Dermis microvascular lymphatic vessel endothelial cell (primary cell): Measurements from ENCODE around the gene TOM1L2. TPM values are rescaled to one million over a fixed set of nuclear protein-coding genes. Genes with fewer than 3 reads are reported as not detected.
A peak's percentile ranks its signal among the peaks of the same experiment; 100 is the strongest.
"Not testable (repeated sequence)": the region's sequence is repeated elsewhere in the genome, so short reads cannot be mapped to it uniquely, and the experiment has no call there.

Experiments used
- DNase-seq, 2 donors: peaks; one replicate each; pipeline versions ENCODE4 v3.0.0 to v3.0.0-alpha.2; 2010; ENCODE audit warnings: low read depth in 2 of 2
- total RNA-seq: library from RNA; depleted of rRNA; stranded (reverse); fragments of >200 nt; gene quantifications from 2 replicates; pipeline ENCODE4 v1.2.1, GENCODE V29; 2014

TOM1L2 gene
- total RNA-seq, 1 donor from 2014 or later, result 11.2 TPM

GRCh38 chr17:17971431-17972125 lies 622 bp downstream of the TOM1L2 start:
- peak in 1 of 2 donors; percentile 20 for DNase-seq

DNA sequence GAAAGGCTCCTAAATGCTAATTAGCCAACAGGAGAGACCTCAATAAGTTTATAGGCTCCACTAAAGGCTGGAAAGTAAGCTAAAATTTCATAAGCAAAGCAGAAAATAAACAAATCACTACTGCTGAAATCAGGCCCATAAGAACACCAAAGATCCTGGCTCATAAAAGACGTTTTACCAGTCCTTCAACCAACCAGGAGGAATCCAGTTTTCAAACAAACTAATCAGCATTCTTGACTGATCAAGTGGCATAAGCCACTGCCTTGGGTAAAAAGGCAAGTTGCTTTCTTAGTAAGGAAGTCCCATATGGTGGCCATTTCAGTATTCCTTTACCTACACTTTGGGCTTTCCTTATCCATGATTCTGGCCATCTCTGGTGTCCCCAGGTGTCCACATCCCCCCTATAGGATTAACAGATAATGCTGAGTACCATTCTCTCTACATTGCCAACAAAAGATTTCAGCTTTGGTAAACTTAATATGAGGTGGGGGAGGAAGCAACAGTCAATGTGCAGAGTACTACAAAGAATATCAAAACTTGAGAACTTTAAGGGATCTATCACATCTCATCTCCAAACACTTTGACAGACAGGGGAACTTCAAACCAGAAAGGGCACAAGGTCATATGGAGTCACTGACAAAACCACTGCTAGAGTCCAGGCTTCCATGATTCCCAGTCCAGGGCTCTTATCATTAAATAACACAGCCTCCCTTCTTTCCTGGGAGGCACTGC lies 1.3 kb downstream of the TOM1L2 start:
- no peak for DNase-seq

GRCh38 chr17:17966399-17966798 lies 5.8 kb downstream of the TOM1L2 start:
- DNase-seq, result no peak

GRCh38 chr17:17965152-17965721 lies 7.0 kb downstream of the TOM1L2 start:
- no peak for DNase-seq

DNA sequence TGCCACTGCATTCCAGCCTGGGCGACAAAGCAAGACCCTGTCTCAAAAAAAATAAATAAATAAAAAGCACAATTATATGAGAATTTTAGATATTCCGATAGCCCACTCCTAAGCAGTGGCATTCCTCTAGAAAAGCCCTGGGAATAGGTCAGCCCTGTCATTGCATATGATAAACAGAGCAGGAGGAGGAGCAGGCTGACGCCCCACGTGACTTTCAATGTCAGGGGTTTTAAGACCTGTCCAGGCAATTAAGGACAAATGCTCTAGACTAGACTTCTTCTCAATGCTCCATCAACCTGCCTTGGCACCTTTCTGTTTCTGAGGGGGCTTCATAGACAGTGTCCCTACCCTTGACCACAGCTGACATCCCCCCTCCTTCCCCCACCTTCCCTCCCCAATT lies 7.5 kb downstream of the TOM1L2 start:
- DNase-seq, result no peak

GRCh38 chr17:17963694-17964436 lies 8.3 kb downstream of the TOM1L2 start:
- DNase-seq, result no peak

GRCh38 chr17:17963066-17963465 lies 9.1 kb downstream of the TOM1L2 start:
- DNase-seq, result no peak

DNA sequence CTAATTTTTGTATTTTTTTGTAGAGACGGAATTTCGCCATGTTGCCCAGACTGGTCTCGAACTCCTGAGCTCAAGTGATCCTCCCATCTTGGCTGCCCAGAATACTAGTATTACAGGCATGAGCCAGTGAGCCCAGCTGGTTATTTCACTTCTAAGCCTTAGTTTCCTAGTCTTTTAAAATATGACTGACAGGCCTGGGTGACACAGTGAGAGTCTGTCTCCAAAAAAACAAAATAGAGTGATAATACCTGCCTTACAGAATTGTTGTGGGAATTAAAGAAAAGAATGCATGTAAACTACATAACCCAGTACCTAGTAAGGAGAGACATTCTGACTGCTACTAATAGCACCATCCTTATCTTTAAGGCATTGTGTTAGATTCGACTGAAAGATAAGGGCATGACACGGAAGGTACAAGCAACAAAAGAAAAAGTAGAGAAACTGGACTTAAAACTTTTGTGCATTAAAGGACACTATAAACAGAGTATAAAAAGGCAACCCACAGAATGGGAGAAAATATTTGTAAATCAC lies 11.6 kb downstream of the TOM1L2 start:
- no peak for DNase-seq

GRCh38 chr17:17959520-17960361 lies 12.5 kb downstream of the TOM1L2 start:
- no peak for DNase-seq

GRCh38 chr17:17958982-17959381 lies 13.2 kb downstream of the TOM1L2 start:
- peak in 1 of 2 donors; percentile 28 for DNase-seq

DNA sequence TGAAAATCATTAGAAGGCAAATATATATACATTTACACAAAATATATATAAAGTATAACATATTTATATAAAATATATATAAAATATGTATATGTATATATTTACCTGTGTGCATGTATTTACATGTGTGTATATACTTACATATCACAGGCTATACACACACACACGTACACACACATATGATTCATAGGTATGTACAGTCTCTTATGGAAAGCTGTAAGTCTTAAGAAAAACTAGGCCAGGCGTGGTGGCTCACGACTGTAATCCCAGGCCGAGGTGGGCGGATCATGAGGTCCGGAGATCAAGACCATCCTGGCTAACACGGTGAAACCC lies 14.7 kb downstream of the TOM1L2 start:
- DNase-seq, result peak in 1 of 2 donors; percentile 12

- DNase-seq, result not testable (repeated sequence)
Observed at GRCh38 chr17:17955790-17956341, 16.3 kb downstream of the TOM1L2 start.

- DNase-seq, result no peak
Observed at GRCh38 chr17:17954079-17954478, 18.1 kb downstream of the TOM1L2 start.

GRCh38 chr17:17952691-17953090 lies 19.5 kb downstream of the TOM1L2 start:
- DNase-seq, result no peak

DNA sequence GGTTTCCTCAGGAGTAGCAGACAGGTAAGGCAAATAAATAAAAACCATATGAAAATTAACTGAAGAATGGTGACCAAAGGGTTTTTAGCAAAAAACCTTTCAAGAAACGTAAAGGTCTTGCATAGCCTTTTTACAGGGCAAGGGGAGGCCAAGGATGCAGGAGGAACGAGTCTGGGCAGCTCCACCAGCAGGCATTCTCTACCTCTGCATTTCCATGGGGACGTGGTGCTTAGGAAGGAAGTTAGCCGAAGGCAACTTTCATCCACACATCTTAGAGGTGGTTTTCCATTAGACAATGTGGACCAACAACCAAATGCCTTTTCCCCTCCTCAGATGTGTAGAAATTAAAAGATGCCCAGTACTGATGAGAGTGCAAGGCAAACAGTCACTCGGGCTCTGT lies 20.7 kb downstream of the TOM1L2 start:
- DNase-seq, result no peak

DNA sequence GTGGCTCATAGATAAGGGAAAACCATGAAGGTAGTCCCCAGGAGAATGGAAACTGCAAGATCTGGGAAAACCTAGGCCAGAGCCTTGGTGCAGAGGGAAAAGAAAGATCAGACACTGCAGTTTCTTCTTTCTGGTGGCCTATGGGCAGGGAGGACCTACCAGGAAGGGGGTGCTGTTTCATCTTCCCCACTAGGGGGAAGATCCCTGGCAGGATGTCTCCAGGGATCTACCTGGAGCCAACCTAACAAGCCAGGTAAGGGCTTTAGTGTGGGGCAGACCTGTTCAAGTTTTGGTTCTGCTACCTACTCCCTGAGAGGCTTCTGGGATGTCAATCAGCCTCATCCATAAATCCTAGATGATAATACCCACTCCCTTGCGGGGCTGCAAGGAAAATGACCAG lies 21.4 kb downstream of the TOM1L2 start:
- DNase-seq, result no peak

- DNase-seq, result no peak
Observed at GRCh38 chr17:17950347-17950746, 21.9 kb downstream of the TOM1L2 start.

- no peak for DNase-seq
Observed at GRCh38 chr17:17947966-17948365, 24.2 kb downstream of the TOM1L2 start.

- DNase-seq, result no peak
Observed at GRCh38 chr17:17947309-17947708, 24.9 kb downstream of the TOM1L2 start.

DNA sequence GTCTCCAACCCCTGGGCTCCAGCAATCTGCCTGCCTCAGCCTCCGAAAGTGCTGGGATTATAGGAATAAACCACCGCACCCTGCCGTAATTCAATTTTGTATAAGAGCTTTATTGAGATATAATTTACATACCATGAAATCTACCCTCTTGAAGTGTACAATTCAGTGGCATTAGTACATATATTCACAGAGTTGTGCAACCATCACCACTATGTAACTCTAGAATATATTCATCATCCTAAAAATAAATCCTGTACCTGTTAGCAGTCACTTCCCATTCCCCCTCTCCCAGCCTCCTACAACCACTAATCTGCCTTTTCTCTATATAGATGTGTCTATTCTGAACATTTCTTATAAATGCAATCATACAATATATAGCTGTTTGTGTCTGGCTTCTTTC lies 26.1 kb downstream of the TOM1L2 start:
- no peak for DNase-seq

- no peak for DNase-seq
Observed at GRCh38 chr17:17944743-17945142, 27.5 kb downstream of the TOM1L2 start.
